DOHH2 (cell line): ENCODE data around the gene ZMIZ1.

Experiments
- H3F3A ChIP-seq: fragments of 200-600 bp; sonication (generic), shearing (Covaris generic); 2 replicates; pipeline ENCODE4 v1.6.0; 2016; ENCODE audit warnings: antibody characterized with exemption, mild to moderate bottlenecking; ENCODE audit not compliant: control insufficient read depth, insufficient read depth
- H3K27ac ChIP-seq: fragments of 200-600 bp; sonication (generic); 2 replicates; pipeline ENCODE4 v1.5.1; 2014; ENCODE audit warnings: low read depth, mild to moderate bottlenecking, low read length, moderate library complexity
- H3K27me3 ChIP-seq: fragments of 200-600 bp; sonication (generic); 2 replicates; pipeline ENCODE4 v1.6.1; 2014; ENCODE audit warnings: mild to moderate bottlenecking, low read length, mixed read lengths; ENCODE audit not compliant: control insufficient read depth
- H3K36me3 ChIP-seq: fragments of 200-600 bp; sonication (generic); 2 replicates; pipeline ENCODE4 v1.6.1; 2014; ENCODE audit warnings: mild to moderate bottlenecking, low read length, moderate library complexity, mixed read lengths; ENCODE audit not compliant: control insufficient read depth
- H3K4me1 ChIP-seq: fragments of 200-600 bp; sonication (generic); 2 replicates; pipeline ENCODE4 v1.6.1; 2014; ENCODE audit warnings: mild to moderate bottlenecking, low read length, mixed read lengths; ENCODE audit not compliant: control insufficient read depth
- H3K4me2 ChIP-seq: fragments of 200-600 bp; sonication (generic); 2 replicates; pipeline ENCODE4 v1.6.0; 2014; ENCODE audit warnings: mild to moderate bottlenecking, low read length, moderate library complexity
- H3K4me3 ChIP-seq: fragments of 200-600 bp; sonication (generic); 2 replicates; pipeline ENCODE4 v1.5.1; 2014; ENCODE audit warnings: mild to moderate bottlenecking, low read length, mixed read lengths
- H3K79me2 ChIP-seq: fragments of 200-600 bp; sonication (generic); 2 replicates; pipeline ENCODE4 v1.6.1; 2014; ENCODE audit warnings: mild to moderate bottlenecking, low read length, mixed read lengths; ENCODE audit not compliant: control insufficient read depth
- H3K9me2 ChIP-seq: fragments of 200-600 bp; sonication (generic); replicated peaks from 2 replicates; pipeline ENCODE4 v1.6.1; 2014; ENCODE audit warnings: mild to moderate bottlenecking, low read length, mixed read lengths; ENCODE audit not compliant: control insufficient read depth
- H3K9me3 ChIP-seq: fragments of 200-600 bp; sonication (generic); 2 replicates; pipeline ENCODE4 v1.6.1; 2014; ENCODE audit warnings: antibody characterized with exemption, low read length, mixed read lengths; ENCODE audit not compliant: control insufficient read depth, insufficient read depth
- H4K20me1 ChIP-seq: fragments of 200-600 bp; sonication (generic); 2 replicates; pipeline ENCODE4 v1.6.0; 2014; ENCODE audit warnings: low read depth, mild to moderate bottlenecking, antibody characterized with exemption, low read length, moderate library complexity; ENCODE audit not compliant: control insufficient read depth, insufficient read depth
- CTCF ChIP-seq: fragments of 200-600 bp; sonication (generic); IDR thresholded peaks from one replicate; pipeline ENCODE4 v1.5.1; 2014; ENCODE audit warnings: antibody characterized with exemption, mild to moderate bottlenecking, low read depth, low read length; ENCODE audit not compliant: poor library complexity, severe bottlenecking
- EZH2phosphoT487 ChIP-seq: fragments of 200-600 bp; sonication (generic); IDR thresholded peaks from 2 replicates; pipeline ENCODE4 v1.6.1; 2017; ENCODE audit warnings: borderline replicate concordance, mild to moderate bottlenecking, antibody characterized with exemption, low read length, moderate library complexity, mixed read lengths

The ZMIZ1 gene

DNA sequence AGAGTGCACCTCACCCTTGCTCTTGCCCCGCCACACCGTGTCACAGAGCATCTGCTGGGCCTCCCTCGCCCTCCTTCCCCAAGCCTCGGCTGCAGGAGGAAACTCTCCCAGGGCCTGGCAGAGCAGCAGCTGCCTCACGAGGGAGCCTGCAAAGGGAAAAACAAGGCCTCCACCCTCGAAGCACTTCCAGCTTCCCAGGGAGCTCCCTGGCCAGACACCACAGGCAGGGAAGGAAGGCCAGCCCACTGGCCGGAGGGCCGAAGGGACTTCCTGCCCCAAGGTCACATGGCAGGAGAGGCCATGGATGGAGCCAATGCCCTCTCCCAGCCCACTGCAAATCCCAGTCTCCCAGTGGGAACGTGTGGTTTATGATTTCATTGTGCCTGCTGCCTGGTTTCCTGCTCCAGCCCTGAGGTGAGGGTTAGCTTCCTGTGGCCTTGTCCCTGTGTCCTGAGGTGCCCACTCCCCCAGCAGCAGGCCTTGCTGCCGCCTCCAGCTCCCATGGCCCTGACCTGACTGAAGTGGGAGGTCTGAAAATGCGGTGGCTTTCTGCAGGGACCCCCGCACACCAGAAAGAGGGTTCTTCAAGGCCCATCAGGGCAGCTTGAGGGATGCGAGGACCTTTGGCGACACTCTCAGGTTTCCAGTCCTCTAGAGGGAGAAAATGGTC lies 178.0 kb downstream of the ZMIZ1 start:
- TF ChIP-seq CTCF (no peak), EZH2phosphoT487 (no peak)
- Histone ChIP-seq H3K27ac (0 out of 2 replicates have a peak overlapping the region, but pooled peaks have one; percentile 13), H3K4me2 (peak overlapping the region; percentile 92), H3K9me3 (no peaks in the 10 kb centered on the region), H4K20me1 (no peaks in the 10 kb centered on the region), H3K27me3 (no peaks in the 10 kb centered on the region), H3K4me1 (peaks cover 83% of the 10 kb centered on the region), H3K79me2 (peaks cover 82% of the 10 kb centered on the region), H3K36me3 (peaks cover 12% of the 10 kb centered on the region), H3F3A (no peaks in the 10 kb centered on the region), H3K4me3 (peak overlapping the region; percentile 84; the same call in 1 of the 2 replicates), H3K9me2 (no peaks in the 10 kb centered on the region)

GRCh38 chr10:79247373-79248137 lies 178.8 kb downstream of the ZMIZ1 start:
- H3K9me3 ChIP-seq, result no peaks in the 10 kb centered on the region
- no peaks in the 10 kb centered on the region for H3K9me2 ChIP-seq
- peak overlapping the region; percentile 92 for H3K4me2 ChIP-seq
- peaks cover 76% of the 10 kb centered on the region for H3K4me1 ChIP-seq
- no peaks in the 10 kb centered on the region for H3K27me3 ChIP-seq
- TF ChIP-seq CTCF, result no peak
- no peak for TF ChIP-seq EZH2phosphoT487
- H3K27ac ChIP-seq, result peak overlapping the region; percentile 13; the same call in 1 of the 2 replicates
- peaks cover 91% of the 10 kb centered on the region for H3K79me2 ChIP-seq
- no peaks in the 10 kb centered on the region for H3F3A ChIP-seq
- peaks cover 12% of the 10 kb centered on the region for H3K36me3 ChIP-seq
- no peaks in the 10 kb centered on the region for H4K20me1 ChIP-seq
- peak overlapping the region; percentile 84 for H3K4me3 ChIP-seq

DNA sequence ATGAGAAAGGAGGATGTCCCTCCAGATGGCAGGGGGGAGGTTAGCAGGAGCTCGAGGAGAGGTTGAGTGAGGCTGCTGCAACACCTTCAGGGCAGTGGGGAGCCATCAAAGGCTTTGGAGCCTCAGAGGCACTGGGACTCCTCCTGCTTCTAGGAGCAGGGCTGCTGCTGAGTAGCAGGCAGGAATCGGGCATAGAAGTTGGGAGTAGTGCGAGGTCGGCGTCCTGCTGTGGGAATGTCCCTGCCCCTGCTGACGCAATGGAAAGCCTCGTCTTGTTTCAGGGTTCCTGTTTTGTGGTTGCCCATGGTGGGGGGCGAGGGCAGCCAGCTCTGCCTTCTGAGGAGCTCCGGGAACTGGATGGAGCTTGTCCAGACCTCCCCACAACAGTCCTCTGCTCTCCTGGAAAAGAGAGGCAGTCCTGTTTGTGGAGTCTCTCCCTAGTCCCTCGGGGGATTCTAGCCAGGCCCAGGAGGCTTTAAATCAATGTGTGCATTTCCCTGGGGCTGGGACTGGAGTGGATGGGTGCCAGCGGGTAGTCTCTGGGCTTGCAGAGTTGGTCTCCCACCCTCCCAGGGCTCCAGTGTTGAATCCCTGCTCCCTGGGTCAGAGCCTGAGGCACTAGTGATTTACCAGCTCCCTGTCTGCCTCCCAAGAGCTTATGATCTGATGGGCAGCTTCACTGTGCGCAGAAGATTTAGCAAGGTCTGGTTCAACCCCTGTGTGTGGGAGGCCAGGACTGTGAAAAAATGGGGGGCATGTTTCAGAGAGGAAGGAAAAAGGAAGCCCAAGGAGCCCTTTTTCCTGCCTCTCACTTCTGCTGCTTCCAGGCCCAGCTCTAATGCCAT lies 179.8 kb downstream of the ZMIZ1 start:
- H3K27me3 ChIP-seq, result no peaks in the 10 kb centered on the region
- H3K4me1 ChIP-seq, result peaks cover 75% of the 10 kb centered on the region
- peak overlapping the region; percentile 84 for H3K4me3 ChIP-seq
- H3K36me3 ChIP-seq, result peaks cover 12% of the 10 kb centered on the region
- peaks cover 100% of the 10 kb centered on the region for H3K79me2 ChIP-seq
- no peak for TF ChIP-seq CTCF
- TF ChIP-seq EZH2phosphoT487, result no peak
- no peaks in the 10 kb centered on the region for H3K9me3 ChIP-seq
- no peaks in the 10 kb centered on the region for H3F3A ChIP-seq
- H3K9me2 ChIP-seq, result no peaks in the 10 kb centered on the region
- H4K20me1 ChIP-seq, result no peaks in the 10 kb centered on the region
- H3K4me2 ChIP-seq, result peak overlapping the region; percentile 92
- H3K27ac ChIP-seq, result peak overlapping the region; percentile 28
